HTR-8/SVneo (cell line): ENCODE data around the gene RAB37.

Experiments
- DNase-seq: peaks from one replicate; pipeline ENCODE4 v3.0.0; 2011; ENCODE audit warnings: low spot score, mixed read lengths; ENCODE audit not compliant: insufficient read length
- FAIRE-seq: peaks from 2 replicates; lab custom pipeline; 2011; peaks lifted over from hg19 to GRCh38; lab: Jason Lieb, UNC

The RAB37 gene

GRCh38 chr17:74736513-74737298, at the start of gene RAB37:
Gene RAB37, plus strand, starts transcription at chr17:74737256. Its CDS starts 17 bp downstream, at chr17:74737273.
- FAIRE-seq (no peak), DNase-seq (no peak)

- FAIRE-seq (peak; percentile 23), DNase-seq (no peak)
Observed at GRCh38 chr17:74687886-74688285, 49.2 kb upstream of the RAB37 start.

- DNase-seq, result no peak
- FAIRE-seq, result no peak
Observed at GRCh38 chr17:74690409-74690825, 46.6 kb upstream of the RAB37 start.

- DNase-seq (no peak), FAIRE-seq (no peak)
Observed at GRCh38 chr17:74691151-74691550, 45.9 kb upstream of the RAB37 start.

GRCh38 chr17:74694081-74694480, 43.0 kb upstream of the RAB37 start:
- FAIRE-seq, result no peak
- DNase-seq, result no peak

GRCh38 chr17:74695629-74696028, 41.4 kb upstream of the RAB37 start:
- FAIRE-seq, result no peak
- no peak for DNase-seq

- FAIRE-seq, result no peak
- no peak for DNase-seq
Observed at GRCh38 chr17:74697515-74697914, 39.5 kb upstream of the RAB37 start.

GRCh38 chr17:74698069-74698468, 39.0 kb upstream of the RAB37 start:
- no peak for DNase-seq
- FAIRE-seq, result no peak

GRCh38 chr17:74699236-74699635, 37.8 kb upstream of the RAB37 start:
- FAIRE-seq, result no peak
- DNase-seq, result no peak

- no peak for FAIRE-seq
Observed at GRCh38 chr17:74702116-74702871, 34.8 kb upstream of the RAB37 start.

GRCh38 chr17:74703311-74703710, 33.7 kb upstream of the RAB37 start:
- DNase-seq, result no peak
- no peak for FAIRE-seq

More at GRCh38 chr17:74702116-74702871, 34.8 kb upstream of the RAB37 start:
- no peak for DNase-seq

- no peak for DNase-seq
- no peak for FAIRE-seq
Observed at GRCh38 chr17:74704544-74704943, 32.5 kb upstream of the RAB37 start.

- FAIRE-seq (no peak), DNase-seq (no peak)
Observed at GRCh38 chr17:74711058-74711824, 25.8 kb upstream of the RAB37 start.

- no peak for FAIRE-seq
Observed at GRCh38 chr17:74712301-74712700, 24.8 kb upstream of the RAB37 start.

GRCh38 chr17:74712756-74713155, 24.3 kb upstream of the RAB37 start, which contains the start of gene CD300LF:
Gene CD300LF, minus strand, starts transcription at chr17:74712923. Its CDS starts 57 bp downstream, at chr17:74712866.
- FAIRE-seq (no peak), DNase-seq (no peak)

More at GRCh38 chr17:74712301-74712700, 24.8 kb upstream of the RAB37 start:
- DNase-seq, result no peak

- no peak for DNase-seq
- no peak for FAIRE-seq
Observed at GRCh38 chr17:74713171-74713755, 23.8 kb upstream of the RAB37 start.

- DNase-seq (no peak), FAIRE-seq (no peak)
Observed at GRCh38 chr17:74715144-74715543, 21.9 kb upstream of the RAB37 start.

GRCh38 chr17:74720506-74720905, 16.6 kb upstream of the RAB37 start:
- DNase-seq, result no peak
- FAIRE-seq, result no peak

GRCh38 chr17:74722782-74723181, 14.3 kb upstream of the RAB37 start:
- no peak for FAIRE-seq
- DNase-seq, result no peak

- FAIRE-seq, result no peak
- DNase-seq, result no peak
Observed at GRCh38 chr17:74723891-74724290, 13.2 kb upstream of the RAB37 start.
